Neural crest cell (in vitro differentiated cells): ENCODE measurements around the gene DBP. TPM values are rescaled to one million over a fixed set of nuclear protein-coding genes. Genes with fewer than 3 reads are reported as not detected.
A peak's percentile ranks its signal among the peaks of the same experiment; 100 is the strongest.

Experiments used
- DNase-seq: peaks from one replicate; pipeline ENCODE4 v3.0.0; 2021; ENCODE audit warnings: low read depth, mixed read lengths, low spot score
- H3K27ac Mint-ChIP-seq: one replicate; pipeline ENCODE4 v1.8.0; 2021; ENCODE audit warnings: mild to moderate bottlenecking, mixed read lengths; ENCODE audit not compliant: unreplicated experiment
- H3K27me3 Mint-ChIP-seq: 2 replicates; pipeline ENCODE4 v1.8.0; 2021; ENCODE audit warnings: low read depth, mild to moderate bottlenecking, mixed read lengths
- H3K36me3 Mint-ChIP-seq: 2 replicates; pipeline ENCODE4 v1.8.0; 2021; ENCODE audit warnings: low read depth, mild to moderate bottlenecking, mixed read lengths
- H3K4me1 Mint-ChIP-seq: 2 replicates; pipeline ENCODE4 v1.8.0; 2021; ENCODE audit warnings: mixed read lengths
- H3K4me3 Mint-ChIP-seq: one replicate; pipeline ENCODE4 v1.8.0; 2021; ENCODE audit warnings: mild to moderate bottlenecking, mixed read lengths
- H3K9me3 Mint-ChIP-seq: 2 replicates; pipeline ENCODE4 v1.8.0; 2021; ENCODE audit warnings: mixed read lengths
- CTCF ChIP-seq: fragments of 200-600 bp; sonication (generic); conservative IDR thresholded peaks from 2 replicates; pipeline ENCODE4 v1.5.0; 2021; ENCODE audit warnings: antibody characterized with exemption, mild to moderate bottlenecking
- total RNA-seq: library from RNA; stranded (reverse); gene quantifications from 2 replicates; pipeline ENCODE4 v1.2.1, GENCODE V29; 2021

The DBP gene
- total RNA-seq, 1 donor from 2014 or later: 5.2 TPM

GRCh38 chr19:48596237-48596636 lies 40.9 kb downstream of the DBP start:
- no peaks in the 10 kb centered on the region for H3K36me3 Mint-ChIP-seq
- no peak overlapping the region for H3K27ac Mint-ChIP-seq

DNA sequence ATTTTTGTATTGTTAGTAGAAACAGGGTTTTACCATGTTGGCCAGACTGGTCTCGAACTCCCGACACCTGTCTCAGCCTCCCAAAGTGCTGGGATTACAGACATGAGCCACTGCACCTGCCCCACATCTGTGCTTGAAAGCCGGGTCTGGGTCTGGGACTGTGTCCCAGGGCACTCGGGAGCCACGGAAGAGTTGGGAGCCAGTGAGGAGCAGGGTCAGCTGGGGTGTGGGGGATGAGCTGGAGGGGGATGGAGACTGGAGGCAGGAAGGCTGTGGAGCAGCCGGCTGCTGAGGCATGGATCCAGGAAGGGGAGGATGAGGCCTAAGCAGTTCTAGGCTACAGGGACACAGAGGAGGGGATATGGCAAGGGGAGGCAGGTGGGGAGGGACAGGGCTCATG lies 41.3 kb downstream of the DBP start:
- DNase-seq: no peak
- Mint-ChIP-seq H3K36me3 (no peaks in the 10 kb centered on the region), H3K27ac (no peak overlapping the region), H3K27me3 (peaks cover 6% of the 10 kb centered on the region), H3K9me3 (no peaks in the 10 kb centered on the region), H3K4me1 (no peaks in the 10 kb centered on the region), H3K4me3 (no peak overlapping the region)
- no peak for TF ChIP-seq CTCF

More at GRCh38 chr19:48596237-48596636, 40.9 kb downstream of the DBP start:
- no peak for DNase-seq
- H3K4me3 Mint-ChIP-seq: no peak overlapping the region
- no peaks in the 10 kb centered on the region for H3K9me3 Mint-ChIP-seq
- no peak for TF ChIP-seq CTCF
- peaks cover 2% of the 10 kb centered on the region for H3K27me3 Mint-ChIP-seq
- no peaks in the 10 kb centered on the region for H3K4me1 Mint-ChIP-seq

DNA sequence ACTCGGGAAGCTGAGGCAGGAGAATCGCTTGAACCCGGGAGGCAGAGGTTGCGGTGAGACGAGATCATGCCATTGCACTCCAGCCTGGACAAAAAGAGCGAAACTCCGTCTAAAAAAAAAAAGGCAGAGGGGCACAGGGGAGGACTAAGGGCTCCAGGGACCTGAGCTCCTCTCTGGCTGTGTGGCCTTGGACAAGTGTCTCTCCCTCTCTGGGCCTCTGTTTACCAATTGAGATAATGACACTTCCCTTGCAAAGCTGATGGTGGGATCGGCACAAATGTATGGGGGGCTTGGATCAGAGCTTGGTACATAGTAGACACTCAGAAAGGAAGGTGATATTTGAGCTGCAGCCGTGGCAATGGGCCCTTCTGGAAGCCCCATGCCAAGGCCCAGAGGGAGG lies 42.0 kb downstream of the DBP start:
- TF ChIP-seq CTCF: no peak
- Mint-ChIP-seq H3K27ac (no peak overlapping the region), H3K27me3 (peaks cover 11% of the 10 kb centered on the region), H3K4me3 (no peak overlapping the region), H3K36me3 (no peaks in the 10 kb centered on the region), H3K4me1 (no peaks in the 10 kb centered on the region), H3K9me3 (no peaks in the 10 kb centered on the region)
- no peak for DNase-seq

DNA sequence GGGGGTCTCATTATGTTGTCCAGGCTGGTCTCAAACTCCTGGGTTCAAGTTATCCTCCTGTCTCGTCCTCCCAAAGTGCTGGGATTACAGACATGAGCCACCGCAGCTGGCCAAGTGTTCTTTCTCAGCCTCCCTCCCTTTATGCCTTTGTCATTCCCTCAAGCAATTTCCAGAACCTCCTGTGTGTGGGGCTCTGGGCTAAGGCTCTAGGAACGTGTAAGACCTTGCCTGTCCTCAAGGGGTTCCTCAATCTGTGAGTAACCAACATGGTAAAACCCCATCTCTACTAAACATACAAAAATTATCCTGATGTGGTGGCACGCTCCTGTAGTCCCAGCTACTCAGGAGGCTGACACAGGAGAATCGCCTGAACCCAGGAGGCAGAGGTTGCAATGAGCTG lies 46.2 kb downstream of the DBP start:
- H3K4me3 Mint-ChIP-seq: no peak overlapping the region

GRCh38 chr19:48588670-48589401 lies 48.3 kb downstream of the DBP start:
- peak; percentile 97 for TF ChIP-seq CTCF
- DNase-seq: peak; percentile 98
- Mint-ChIP-seq H3K4me3 (peak overlapping the region; percentile 64), H3K36me3 (no peaks in the 10 kb centered on the region), H3K4me1 (peaks cover 13% of the 10 kb centered on the region), H3K27me3 (peaks cover 41% of the 10 kb centered on the region), H3K9me3 (no peaks in the 10 kb centered on the region), H3K27ac (no peak overlapping the region)

More for the DNA sequence above, 46.2 kb downstream of the DBP start:
- H3K9me3 Mint-ChIP-seq: no peaks in the 10 kb centered on the region
- no peaks in the 10 kb centered on the region for H3K36me3 Mint-ChIP-seq
- H3K4me1 Mint-ChIP-seq: peaks cover 9% of the 10 kb centered on the region
- H3K27me3 Mint-ChIP-seq: peaks cover 32% of the 10 kb centered on the region
- DNase-seq: no peak
- H3K27ac Mint-ChIP-seq: no peak overlapping the region
- TF ChIP-seq CTCF: peak; percentile 23
